CD14-positive monocyte (primary cell): ENCODE results near the gene HRH2. TPM values are rescaled to one million over a fixed set of nuclear protein-coding genes. Genes with fewer than 3 reads are reported as not detected.
"Not testable (repeated sequence)": the region's sequence is repeated elsewhere in the genome, so short reads cannot be mapped to it uniquely, and the experiment has no call there.

Source experiments
- DNase-seq, 3 donors: peaks; one replicate each; pipeline ENCODE4 v3.0.0-alpha.2; 2011 to 2022
- H2AFZ ChIP-seq: 2 replicates; pipeline ENCODE4 v1.6.0; 2012; ENCODE audit warnings: mild to moderate bottlenecking, low read depth, low read length, inconsistent platforms; ENCODE audit not compliant: insufficient read depth, poor library complexity, severe bottlenecking
- H3K27ac ChIP-seq, 2 donors: 1 replicate in 1 of 2; 2 replicates in 1 of 2; pipeline ENCODE4 v1.5.1; 2012 to 2013; ENCODE audit warnings: low read length in 2 of 2, control low read depth in 1 of 2, inconsistent platforms in 1 of 2, low read depth in 1 of 2, mild to moderate bottlenecking in 1 of 2
- H3K27me3 ChIP-seq, 2 donors: one replicate each; pipeline versions ENCODE4 v1.6.0 to v1.6.1; 2011 to 2013; ENCODE audit warnings: low read length in 2 of 2; ENCODE audit not compliant: control insufficient read depth in 2 of 2, insufficient read depth in 2 of 2
- H3K36me3 ChIP-seq, 2 donors: replicated peaks in 1 of 2; 1 replicate in 1 of 2; 2 replicates in 1 of 2; pipeline versions ENCODE4 v1.5.1 to v1.6.1; 2012 to 2013; ENCODE audit warnings: low read length in 2 of 2, control low read depth in 1 of 2, inconsistent platforms in 1 of 2, mild to moderate bottlenecking in 1 of 2; ENCODE audit not compliant: insufficient read depth in 2 of 2, control insufficient read depth in 1 of 2
- H3K4me1 ChIP-seq, 2 donors: 1 replicate in 1 of 2; 2 replicates in 1 of 2; pipeline versions ENCODE4 v1.5.1 to v1.6.1; 2012 to 2013; ENCODE audit warnings: low read length in 2 of 2, control low read depth in 1 of 2, inconsistent platforms in 1 of 2, mild to moderate bottlenecking in 1 of 2, moderate library complexity in 1 of 2; ENCODE audit not compliant: insufficient read depth in 2 of 2, control insufficient read depth in 1 of 2
- H3K4me2 ChIP-seq: replicated peaks from 2 replicates; pipeline ENCODE3; 2012; ENCODE audit warnings: low read length, moderate library complexity, mild to moderate bottlenecking; ENCODE audit not compliant: poor library complexity, severe bottlenecking; ENCODE audit errors: extremely low read depth
- H3K4me3 ChIP-seq, 3 experiments: fragments of 200-600 bp in 1 of 3; sonication (generic) in 1 of 3; replicated peaks in 1 of 3; 1 replicate in 2 of 3; 2 replicates in 1 of 3; pipeline ENCODE4 v1.5.1; 2011 to 2013; ENCODE audit warnings: low read length in 3 of 3, mild to moderate bottlenecking in 3 of 3, control low read depth in 2 of 3, low read depth in 2 of 3, inconsistent platforms in 1 of 3, moderate library complexity in 1 of 3
- H3K79me2 ChIP-seq: 2 replicates; pipeline ENCODE4 v1.6.0; 2012; ENCODE audit warnings: mild to moderate bottlenecking, control low read depth, inconsistent platforms, low read length, moderate library complexity; ENCODE audit not compliant: insufficient read depth
- H3K9ac ChIP-seq: 2 replicates; pipeline ENCODE4 v1.6.0; 2017; ENCODE audit warnings: low read length, mild to moderate bottlenecking; ENCODE audit not compliant: insufficient read depth, poor library complexity, severe bottlenecking
- H3K9me3 ChIP-seq, 2 donors: replicated peaks in 1 of 2; 1 replicate in 1 of 2; 2 replicates in 1 of 2; pipeline versions ENCODE4 v1.5.1 to v1.6.1; 2012 to 2013; ENCODE audit warnings: low read length in 2 of 2, control low read depth in 1 of 2; ENCODE audit not compliant: control insufficient read depth in 1 of 2, insufficient read depth in 1 of 2
- H4K20me1 ChIP-seq: 2 replicates; pipeline ENCODE4 v1.6.0; 2012; ENCODE audit warnings: mild to moderate bottlenecking, low read length, control low read depth, moderate library complexity; ENCODE audit not compliant: insufficient read depth
- H3K27ac Mint-ChIP-seq, 7 donors: one replicate each; pipeline ENCODE4 v1.8.0; 2020; ENCODE audit warnings: mild to moderate bottlenecking in 7 of 7, mixed read lengths in 7 of 7, moderate library complexity in 6 of 7, inconsistent platforms in 2 of 7
- H3K27me3 Mint-ChIP-seq, 3 donors: one replicate each; pipeline ENCODE4 v1.8.0; 2021 to 2022; ENCODE audit warnings: low read depth in 3 of 3, mild to moderate bottlenecking in 3 of 3, mixed read lengths in 3 of 3, moderate library complexity in 3 of 3, inconsistent platforms in 1 of 3
- H3K36me3 Mint-ChIP-seq, 2 donors: one replicate each; pipeline ENCODE4 v1.8.0; 2020; ENCODE audit warnings: mixed read lengths in 2 of 2, inconsistent platforms in 1 of 2, mild to moderate bottlenecking in 1 of 2
- H3K4me1 Mint-ChIP-seq: one replicate; pipeline ENCODE4 v1.8.0; 2020; ENCODE audit warnings: mild to moderate bottlenecking, mixed read lengths
- H3K4me3 Mint-ChIP-seq, 2 donors: one replicate each; pipeline ENCODE4 v1.8.0; 2020; ENCODE audit warnings: mild to moderate bottlenecking in 2 of 2, mixed read lengths in 2 of 2, moderate library complexity in 1 of 2
- H3K9me3 Mint-ChIP-seq, 7 donors: one replicate each; pipeline ENCODE4 v1.8.0; 2020 to 2022; ENCODE audit warnings: mixed read lengths in 7 of 7, mild to moderate bottlenecking in 6 of 7, moderate library complexity in 6 of 7, inconsistent platforms in 2 of 7
- CTCF ChIP-seq: fragments of 200-600 bp; IDR thresholded peaks from one replicate; pipeline ENCODE4 v1.8.0; 2022; ENCODE audit warnings: antibody characterized with exemption, mild to moderate bottlenecking
- WGBS: methylation state at CpG from one replicate; pipeline ENCODE4 v1.1.5; 2013; ENCODE audit warnings: missing lambda C conversion rate; ENCODE audit not compliant: insufficient coverage; 5-methylcytosine and 5-hydroxymethylcytosine counted together
- intact Hi-C, 2 donors: fragments of 100-400 bp; cut with micrococcal nuclease; formaldehyde crosslinking; loops; one replicate each; pipeline versions ENCODE4 v1.15.0 to v1.15.1; 2023
- polyA plus RNA-seq, 3 donors: library from polyadenylated mRNA; depleted of rRNA in 1 of 3; unstranded in 2 of 3; stranded (reverse) in 1 of 3; fragments of 300-500 nt in 2 of 3; fragments of >200 nt in 1 of 3; fragmentation: Illumina TruSeq in 2 of 3; gene quantifications; 1 replicate in 2 of 3; 2 replicates in 1 of 3; pipeline ENCODE4 v1.2.3, GENCODE V29; 2012 to 2021
- small RNA-seq: library from RNA; depleted of rRNA; stranded (forward); fragments of <200 nt; gene quantifications from one replicate; pipeline ENCODE3, GENCODE V24; 2012; ENCODE audit warnings: low read depth; ENCODE audit not compliant: insufficient read length

The HRH2 gene
- polyA plus RNA-seq, 3 donors, result 10.6 to 71.7 (median 25.5) TPM

GRCh38 chr5:175753536-175754402 lies 95.9 kb downstream of the HRH2 start:
- no peaks in the 10 kb centered on the region for H3K79me2 ChIP-seq
- H2AFZ ChIP-seq, result no peak overlapping the region
- no peak for DNase-seq
- Mint-ChIP-seq H3K36me3 (no peaks in the 10 kb centered on the region), H3K4me3 (no peak overlapping the region), H3K4me1 (no peaks in the 10 kb centered on the region), H3K27ac (no peak overlapping the region), H3K27me3 (peaks cover 10 to 38% (median 16%) of the 10 kb centered on the region in 3 donors), H3K9me3 (peaks cover 0 to 4% (median 0%) of the 10 kb centered on the region in 7 donors)
- no peaks in the 10 kb centered on the region for H4K20me1 ChIP-seq
- no peaks in the 10 kb centered on the region for H3K36me3 ChIP-seq
- TF ChIP-seq CTCF, result no peak
- intact Hi-C loops, result no loop called here
- no peak overlapping the region for H3K27ac ChIP-seq
- no peaks in the 10 kb centered on the region for H3K4me1 ChIP-seq
- 83% methylated on average over 8 of the region's 19 CpGs for WGBS
- H3K4me3 ChIP-seq, result no peak overlapping the region
- no peak overlapping the region for H3K4me2 ChIP-seq
- H3K9ac ChIP-seq, result no peak overlapping the region
- no peaks in the 10 kb centered on the region for H3K9me3 ChIP-seq
- peaks cover 0 to 2% of the 10 kb centered on the region in 2 donors for H3K27me3 ChIP-seq

GRCh38 chr5:175759991-175760390 lies 102.1 kb downstream of the HRH2 start:
- H2AFZ ChIP-seq, H3K36me3 ChIP-seq, H3K27me3 ChIP-seq, H3K79me2 ChIP-seq, H3K36me3 Mint-ChIP-seq, H3K4me2 ChIP-seq, H3K4me3 Mint-ChIP-seq, H3K27ac Mint-ChIP-seq, H3K9ac ChIP-seq, H3K9me3 ChIP-seq, H3K4me3 ChIP-seq, intact Hi-C loops, H3K4me1 ChIP-seq, H4K20me1 ChIP-seq, H3K27ac ChIP-seq, H3K4me1 Mint-ChIP-seq: not testable (repeated sequence)
- DNase-seq, result peak; percentile 4 to 58 (median 15)
- Mint-ChIP-seq H3K27me3 (peaks cover 15 to 31% (median 25%) of the 10 kb centered on the region in 3 donors), H3K9me3 (peaks cover 8 to 31% (median 15%) of the 10 kb centered on the region in 7 donors)
- no CpG with 5 or more reads among the region's 1 CpG for WGBS

Small RNAs within 50 kb of the gene (small RNA-seq; reads per million reads assigned to genes)
- gene RN7SKP148, result not detected
- not detected for gene RNU6-226P

Other genes starting within 250 kb of the HRH2 start
- not detected for gene DRD1, start 213.9 kb upstream of the HRH2 start, polyA plus RNA-seq
- gene SFXN1, start 179.5 kb upstream of the HRH2 start, polyA plus RNA-seq, result 10 to 100 TPM in 1 of 3 donors, 1 to 10 TPM in 2; 5.8 to 10.3 (median 8.3) TPM
- under 1 TPM in 1 of 3 donors, not detected in 2; 0.07 TPM for gene CPLX2, start 213.5 kb downstream of the HRH2 start, polyA plus RNA-seq